NCI-H446 treated with DMSO at 0.1 percent for 48 hours (cell line): ENCODE results near the gene IRX2.

Experiments
- DNase-seq: peaks from one replicate; lab custom pipeline; 2025; lab: John Stamatoyannopoulos, UW

Gene IRX2

GRCh38 chr5:2741956-2742355 lies 9.5 kb downstream of the IRX2 start:
- DNase-seq = no peak

DNA sequence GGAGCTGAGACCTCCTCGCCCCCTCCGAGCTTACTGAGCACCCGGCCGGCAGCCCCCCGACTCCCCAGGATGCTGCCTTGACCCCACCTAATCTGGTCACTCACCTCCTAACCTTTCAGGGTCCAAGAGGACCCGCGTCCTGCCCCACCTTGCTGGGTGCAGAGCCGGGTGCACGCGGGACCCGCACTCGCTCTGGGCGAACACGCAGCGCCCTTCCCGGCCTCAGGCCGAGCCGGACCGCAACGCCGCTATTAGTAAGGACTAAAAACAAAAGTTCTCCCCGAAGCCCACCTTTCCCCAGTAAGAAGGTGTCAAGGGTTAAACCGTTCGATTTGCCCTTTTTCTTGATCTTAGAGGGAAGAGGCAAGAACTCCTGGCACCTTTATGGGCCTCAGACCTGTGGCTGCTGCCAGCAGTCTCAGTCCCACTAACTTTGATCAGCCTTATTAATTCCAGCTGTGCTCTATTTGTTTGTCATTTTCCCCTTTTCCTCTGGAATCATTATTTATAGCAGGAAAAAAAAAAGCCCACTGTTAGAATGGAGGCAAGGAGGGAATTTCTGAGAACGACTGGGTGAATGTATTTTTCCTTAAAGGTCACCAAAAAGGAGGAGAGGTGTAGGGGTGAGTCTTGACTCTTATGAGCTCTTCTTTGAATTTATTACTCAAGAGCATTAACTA lies 10.5 kb downstream of the IRX2 start:
- DNase-seq = no peak

GRCh38 chr5:2740051-2740875 lies 11.2 kb downstream of the IRX2 start:
- no peak for DNase-seq

GRCh38 chr5:2739360-2740050 lies 12.0 kb downstream of the IRX2 start:
- no peak for DNase-seq

- DNase-seq = no peak
These were observed 12.6 kb downstream of the IRX2 start for GRCh38 chr5:2738700-2739359.

DNA sequence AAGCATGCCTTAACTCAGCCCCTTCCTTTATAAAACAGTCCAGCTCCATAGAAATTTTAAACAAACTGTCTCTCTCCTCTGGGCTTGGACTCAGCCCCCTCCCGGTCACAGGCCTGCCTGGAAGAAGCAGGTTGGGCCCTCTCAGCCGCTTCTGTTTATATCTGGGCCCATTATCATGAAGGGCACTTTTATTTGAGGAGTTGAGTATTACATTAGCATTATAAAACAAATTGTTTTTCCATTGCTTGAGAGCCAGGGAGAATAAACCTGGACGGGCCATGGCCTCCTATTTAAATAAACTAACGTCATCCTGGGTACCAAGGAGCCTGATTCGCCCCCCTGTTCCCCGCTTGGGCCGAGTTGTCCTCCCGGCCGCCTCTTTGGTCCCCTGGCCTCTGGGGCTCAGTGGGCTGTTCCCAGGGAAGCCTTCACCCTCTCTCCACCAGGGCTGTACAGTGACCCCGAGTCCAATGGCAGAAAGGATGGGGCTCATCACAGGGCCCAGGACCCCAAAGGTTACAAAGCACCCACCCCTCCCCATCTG lies 13.2 kb downstream of the IRX2 start:
- DNase-seq = no peak

- DNase-seq = no peak
These were observed 14.0 kb downstream of the IRX2 start for GRCh38 chr5:2737273-2738155.

- DNase-seq = no peak
These were observed 14.6 kb downstream of the IRX2 start for GRCh38 chr5:2736872-2737271.

- no peak for DNase-seq
These were observed 15.5 kb downstream of the IRX2 start for GRCh38 chr5:2735996-2736395.

DNA sequence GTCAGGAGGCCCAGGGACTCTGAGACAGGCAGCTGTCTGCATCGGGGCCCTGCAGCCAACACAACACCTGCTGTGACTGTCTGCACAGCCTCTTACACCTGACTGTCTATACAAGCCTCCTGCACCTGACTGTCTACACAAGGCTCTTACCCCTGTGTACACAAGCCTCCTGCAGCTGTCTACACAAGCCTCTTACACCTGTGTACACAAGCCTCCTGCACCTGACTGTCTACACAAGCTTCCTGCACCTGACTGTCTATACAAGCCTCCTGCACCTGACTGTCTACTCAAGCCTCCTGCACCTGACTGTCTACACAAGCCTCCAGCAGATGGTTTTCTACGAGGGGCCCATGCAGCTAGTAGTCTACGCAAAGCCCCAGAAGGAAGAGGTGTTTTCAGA lies 18.6 kb downstream of the IRX2 start:
- no peak for DNase-seq

GRCh38 chr5:2732004-2732403 lies 19.5 kb downstream of the IRX2 start:
- no peak for DNase-seq

DNA sequence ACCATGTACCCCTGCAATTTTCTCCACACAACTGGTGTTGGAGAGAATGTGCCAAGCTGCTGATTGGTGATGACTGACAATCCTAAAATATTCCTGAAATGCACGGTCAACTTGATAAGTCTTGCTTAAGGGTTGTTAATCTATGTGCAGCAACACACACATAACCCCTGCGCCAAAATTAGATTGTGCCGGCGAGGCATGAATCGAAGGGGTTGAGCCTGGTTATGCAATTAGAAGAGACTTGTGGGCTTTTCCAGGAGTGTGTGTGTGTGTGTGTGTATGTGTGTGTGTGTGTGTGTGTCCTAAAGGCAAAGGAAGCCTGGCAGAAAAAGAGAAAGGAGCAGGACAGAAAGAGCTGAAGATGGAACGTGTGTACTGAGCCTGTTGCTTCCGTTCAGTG lies 22.3 kb downstream of the IRX2 start:
- DNase-seq = no peak

GRCh38 chr5:2727550-2727949 lies 23.9 kb downstream of the IRX2 start:
- DNase-seq = no peak

- DNase-seq = no peak
These were observed 25.3 kb downstream of the IRX2 start for GRCh38 chr5:2725980-2726765.

DNA sequence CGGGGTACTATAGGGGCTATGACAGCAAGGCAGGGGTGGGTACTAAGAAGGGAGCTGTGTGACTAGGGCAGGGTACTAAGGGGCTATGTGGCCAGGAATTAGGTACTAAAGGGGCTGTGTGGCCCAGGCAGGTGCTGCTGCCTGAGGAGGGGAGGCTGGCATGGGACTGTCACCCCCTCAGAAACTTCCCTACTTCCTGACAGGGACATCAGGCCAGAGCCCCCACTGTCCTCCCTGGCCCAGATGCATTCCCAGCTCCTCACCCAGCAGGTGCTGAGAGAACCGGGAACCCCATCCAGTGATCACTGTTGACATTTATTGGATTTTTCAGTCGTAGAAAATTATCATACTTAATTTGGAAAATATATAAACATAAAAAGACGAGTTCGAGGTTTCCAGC lies 26.6 kb downstream of the IRX2 start:
- DNase-seq = no peak

GRCh38 chr5:2724031-2724581 lies 27.4 kb downstream of the IRX2 start:
- no peak for DNase-seq

DNA sequence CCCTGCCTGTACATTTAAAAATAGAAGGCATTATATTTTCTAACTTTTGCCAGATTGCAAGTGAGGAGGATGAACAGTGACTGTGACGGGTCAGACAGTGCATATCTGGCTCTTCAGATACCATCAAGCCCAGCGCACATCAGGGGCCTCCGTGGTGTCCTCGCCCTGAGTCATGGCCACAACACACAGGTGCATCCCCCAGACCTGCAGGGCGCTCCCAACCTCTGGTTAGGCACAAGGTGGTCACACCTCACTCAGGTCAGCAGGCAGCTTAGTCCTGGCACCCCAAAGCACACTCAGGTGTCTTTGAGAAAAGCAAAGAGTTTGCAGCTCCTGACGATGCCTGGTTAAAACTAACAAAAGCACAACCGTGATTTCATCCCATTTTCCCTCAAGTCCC lies 28.6 kb downstream of the IRX2 start:
- no peak for DNase-seq

GRCh38 chr5:2721385-2722138 lies 29.9 kb downstream of the IRX2 start:
- no peak for DNase-seq

- no peak for DNase-seq
These were observed 32.1 kb downstream of the IRX2 start for GRCh38 chr5:2719332-2719731.
